K562 (cell line): ENCODE measurements around the gene CYSRT1. TPM values are rescaled to one million over a fixed set of nuclear protein-coding genes. Genes with fewer than 3 reads are reported as not detected.
A peak's percentile ranks its signal among the peaks of the same experiment; 100 is the strongest.

Experiments used
- ARID1B ChIP-seq: fragments of 450-650 bp; IDR thresholded peaks from 2 replicates; pipeline ENCODE4 v1.6.1; 2016; ENCODE audit warnings: antibody characterized with exemption, mild to moderate bottlenecking, inconsistent platforms
- ELF2 ChIP-seq: fragments of 250-450 bp; sonication (Bioruptor Pico); IDR thresholded peaks from 2 replicates; pipeline ENCODE4 v1.5.0; 2021; ENCODE audit warnings: mild to moderate bottlenecking
- ILF3 ChIP-seq: fragments of 450-650 bp; IDR thresholded peaks from 2 replicates; pipeline ENCODE4 v1.6.1; 2018; ENCODE audit warnings: antibody characterized with exemption, mild to moderate bottlenecking, moderate library complexity, borderline replicate concordance
- ILK ChIP-seq: fragments of 450-650 bp; IDR thresholded peaks from 2 replicates; pipeline ENCODE4 v1.6.1; 2016; ENCODE audit warnings: missing genetic modification characterization, low read depth, mild to moderate bottlenecking, missing compliant biosample characterization, moderate library complexity, borderline replicate concordance
- MCM5 ChIP-seq: fragments of 450-650 bp; IDR thresholded peaks from 2 replicates; pipeline ENCODE4 v1.6.1; 2016; ENCODE audit warnings: low read depth
- MCM7 ChIP-seq, 2 experiments: fragments of 450-650 bp; IDR thresholded peaks; 2 replicates each; pipeline ENCODE4 v1.6.1; 2016 to 2018
- NONO ChIP-seq, 2 experiments: fragments of 200-400 bp in 1 of 2; fragments of 450-650 bp in 1 of 2; formaldehyde crosslinking in 1 of 2; IDR thresholded peaks; 2 replicates each; pipeline ENCODE4 v1.6.1; 2017; ENCODE audit warnings: low read depth in 2 of 2, mild to moderate bottlenecking in 2 of 2, moderate library complexity in 2 of 2, low read length in 1 of 2
- PHB ChIP-seq: fragments of 250-450 bp; sonication (Bioruptor Pico); IDR thresholded peaks from 2 replicates; pipeline ENCODE4 v1.5.0; 2021
- SIRT6 ChIP-seq: IDR thresholded peaks from one replicate; pipeline ENCODE4 v1.6.1; 2012; ENCODE audit warnings: low read depth, mild to moderate bottlenecking, control low read depth, inconsistent platforms, low read length, moderate library complexity
- SIX5 ChIP-seq, 2 experiments: IDR thresholded peaks; 2 replicates each; pipeline ENCODE4 v1.6.1; 2011; ENCODE audit warnings: low read length in 2 of 2, borderline replicate concordance in 1 of 2, low read depth in 1 of 2, mild to moderate bottlenecking in 1 of 2, moderate library complexity in 1 of 2; ENCODE audit not compliant: insufficient read depth in 1 of 2
- SLC30A9 ChIP-seq: fragments of 250-450 bp; sonication (Bioruptor Pico); IDR thresholded peaks from 2 replicates; pipeline ENCODE4 v1.8.0; 2022; ENCODE audit warnings: mild to moderate bottlenecking, moderate library complexity
- STAT5A ChIP-seq: IDR thresholded peaks from 2 replicates; pipeline ENCODE4 v1.6.1; 2012; ENCODE audit warnings: low read length, inconsistent platforms, borderline replicate concordance
- ZNF224 ChIP-seq: sonication (generic); formaldehyde crosslinking; IDR thresholded peaks from 2 replicates; pipeline ENCODE4 v1.8.0; 2022; ENCODE audit warnings: mild to moderate bottlenecking, missing genetic modification reagents
- polyA plus RNA-seq, 8 experiments: library from polyadenylated mRNA; depleted of rRNA in 4 of 8; stranded (reverse) in 5 of 8; unstranded in 3 of 8; fragments of >200 nt; fragmentation: Nextera tagmentation in 2 of 8; fragmentation: Illumina TruSeq in 1 of 8; extraction: Ambion mirVana in 2 of 8; extraction: Trizol in 1 of 8; gene quantifications; 2 replicates each; pipeline versions ENCODE4 v1.2.1 to v1.2.3, GENCODE V29; 2011 to 2014; ENCODE audit warnings: inconsistent platforms in 1 of 8, missing spikeins in 1 of 8
- total RNA-seq, 7 experiments: library from RNA; depleted of rRNA in 6 of 7; stranded (reverse); fragments of >200 nt in 6 of 7; fragmentation: Illumina TruSeq in 2 of 7; extraction: Trizol in 2 of 7; gene quantifications; 2 replicates each; pipeline versions ENCODE4 v1.2.1 to v1.2.3, GENCODE V29; 2011 to 2021; ENCODE audit warnings: low replicate concordance in 1 of 7
- TF ChIP-seq, protein P1 (sequence below): fragments of 450-650 bp; IDR thresholded peaks from one replicate; pipeline ENCODE4 v1.6.1; 2018; ENCODE audit warnings: mild to moderate bottlenecking, moderate library complexity; ENCODE audit not compliant: partially characterized antibody
- TF ChIP-seq, protein P2 (sequence below): fragments of 250-450 bp; sonication (Bioruptor Pico); IDR thresholded peaks from 2 replicates; pipeline ENCODE4 v1.5.0; 2022; ENCODE audit warnings: mild to moderate bottlenecking
- TF ChIP-seq, protein P3 (sequence below): fragments of 450-650 bp; formaldehyde crosslinking; IDR thresholded peaks from 2 replicates; pipeline ENCODE4 v1.4.0; 2020; ENCODE audit warnings: mild to moderate bottlenecking, moderate library complexity
- TF ChIP-seq, protein P4 (sequence below): fragments of 250-450 bp; sonication (Bioruptor Pico); IDR thresholded peaks from 2 replicates; pipeline ENCODE4 v1.8.0; 2021; ENCODE audit warnings: borderline replicate concordance, mild to moderate bottlenecking, moderate library complexity; ENCODE audit not compliant: poor library complexity, severe bottlenecking
- TF ChIP-seq, protein P5 (sequence below): sonication (generic); formaldehyde crosslinking; IDR thresholded peaks from 2 replicates; pipeline ENCODE4 v1.8.0; 2022; ENCODE audit warnings: mild to moderate bottlenecking, missing genetic modification reagents
- TF ChIP-seq, protein P6 (sequence below): sonication (generic); formaldehyde crosslinking; IDR thresholded peaks from 2 replicates; pipeline ENCODE4 v1.9.0; 2022; ENCODE audit warnings: mild to moderate bottlenecking, missing genetic modification reagents

Gene CYSRT1
- total and polyA plus RNA-seq, 9 of the 15 experiments (the other 6 are each of a cell fraction or from before 2014, with no cell fraction given) = 0.04 to 1.4 (median 0.42) TPM; not detected in 3

DNA sequence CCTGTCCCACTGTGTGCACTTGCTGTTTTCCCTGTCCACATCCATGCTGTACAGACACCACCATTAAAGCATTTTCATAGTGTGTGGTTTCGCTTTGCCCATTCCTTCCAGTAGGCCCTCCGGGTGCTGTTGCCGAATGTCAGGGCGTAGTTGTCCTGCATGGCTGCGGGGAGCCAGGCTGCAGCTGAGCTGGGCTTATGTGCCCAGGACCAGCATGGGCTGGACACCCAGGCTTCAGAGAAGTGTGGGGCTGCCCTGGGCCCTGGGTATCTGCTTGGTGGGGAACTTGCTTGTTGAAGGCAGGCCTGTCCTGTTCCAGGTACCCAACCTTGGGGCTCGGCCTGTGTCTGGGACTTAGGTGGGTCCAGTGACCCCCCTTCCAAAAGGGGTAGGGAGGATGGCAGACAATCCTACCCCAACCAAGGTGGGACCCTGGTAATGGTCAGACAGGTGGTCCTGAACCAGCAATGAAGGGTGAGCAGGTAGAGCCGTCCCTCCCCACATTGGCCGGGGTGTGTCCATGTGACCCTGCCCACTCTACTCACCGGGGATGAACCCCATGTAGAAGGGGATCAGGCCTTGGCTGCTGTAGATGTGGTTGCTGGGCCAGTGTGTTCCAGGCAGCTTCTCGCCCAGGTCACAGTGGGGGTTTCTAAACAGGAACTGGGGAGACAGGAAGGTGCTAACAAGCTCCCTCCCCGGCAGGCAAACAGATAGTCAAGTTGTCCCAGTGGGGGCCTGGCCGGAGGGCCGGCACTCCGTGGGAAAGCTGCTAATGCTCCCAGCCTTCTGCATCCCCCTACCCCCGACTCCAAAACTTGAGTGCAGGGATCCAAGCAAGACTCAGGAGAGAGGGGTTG lies 18.9 kb downstream of the CYSRT1 start (continued):
- TF ChIP-seq, protein P1, sequence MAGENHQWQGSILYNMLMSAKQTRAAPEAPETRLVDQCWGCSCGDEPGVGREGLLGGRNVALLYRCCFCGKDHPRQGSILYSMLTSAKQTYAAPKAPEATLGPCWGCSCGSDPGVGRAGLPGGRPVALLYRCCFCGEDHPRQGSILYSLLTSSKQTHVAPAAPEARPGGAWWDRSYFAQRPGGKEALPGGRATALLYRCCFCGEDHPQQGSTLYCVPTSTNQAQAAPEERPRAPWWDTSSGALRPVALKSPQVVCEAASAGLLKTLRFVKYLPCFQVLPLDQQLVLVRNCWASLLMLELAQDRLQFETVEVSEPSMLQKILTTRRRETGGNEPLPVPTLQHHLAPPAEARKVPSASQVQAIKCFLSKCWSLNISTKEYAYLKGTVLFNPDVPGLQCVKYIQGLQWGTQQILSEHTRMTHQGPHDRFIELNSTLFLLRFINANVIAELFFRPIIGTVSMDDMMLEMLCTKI = no peak
- TF ChIP-seq, protein P2, sequence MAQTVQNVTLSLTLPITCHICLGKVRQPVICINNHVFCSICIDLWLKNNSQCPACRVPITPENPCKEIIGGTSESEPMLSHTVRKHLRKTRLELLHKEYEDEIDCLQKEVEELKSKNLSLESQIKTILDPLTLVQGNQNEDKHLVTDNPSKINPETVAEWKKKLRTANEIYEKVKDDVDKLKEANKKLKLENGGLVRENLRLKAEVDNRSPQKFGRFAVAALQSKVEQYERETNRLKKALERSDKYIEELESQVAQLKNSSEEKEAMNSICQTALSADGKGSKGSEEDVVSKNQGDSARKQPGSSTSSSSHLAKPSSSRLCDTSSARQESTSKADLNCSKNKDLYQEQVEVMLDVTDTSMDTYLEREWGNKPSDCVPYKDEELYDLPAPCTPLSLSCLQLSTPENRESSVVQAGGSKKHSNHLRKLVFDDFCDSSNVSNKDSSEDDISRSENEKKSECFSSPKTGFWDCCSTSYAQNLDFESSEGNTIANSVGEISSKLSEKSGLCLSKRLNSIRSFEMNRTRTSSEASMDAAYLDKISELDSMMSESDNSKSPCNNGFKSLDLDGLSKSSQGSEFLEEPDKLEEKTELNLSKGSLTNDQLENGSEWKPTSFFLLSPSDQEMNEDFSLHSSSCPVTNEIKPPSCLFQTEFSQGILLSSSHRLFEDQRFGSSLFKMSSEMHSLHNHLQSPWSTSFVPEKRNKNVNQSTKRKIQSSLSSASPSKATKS (CRISPR knock-in tag) = no peak
- TF ChIP-seq, protein P3, sequence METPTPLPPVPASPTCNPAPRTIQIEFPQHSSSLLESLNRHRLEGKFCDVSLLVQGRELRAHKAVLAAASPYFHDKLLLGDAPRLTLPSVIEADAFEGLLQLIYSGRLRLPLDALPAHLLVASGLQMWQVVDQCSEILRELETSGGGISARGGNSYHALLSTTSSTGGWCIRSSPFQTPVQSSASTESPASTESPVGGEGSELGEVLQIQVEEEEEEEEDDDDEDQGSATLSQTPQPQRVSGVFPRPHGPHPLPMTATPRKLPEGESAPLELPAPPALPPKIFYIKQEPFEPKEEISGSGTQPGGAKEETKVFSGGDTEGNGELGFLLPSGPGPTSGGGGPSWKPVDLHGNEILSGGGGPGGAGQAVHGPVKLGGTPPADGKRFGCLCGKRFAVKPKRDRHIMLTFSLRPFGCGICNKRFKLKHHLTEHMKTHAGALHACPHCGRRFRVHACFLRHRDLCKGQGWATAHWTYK = 0 out of 2 replicates have a peak, but pooled peaks have one; percentile 36
- TF ChIP-seq NONO (IDR thresholded peaks at IDR 0.05; ENCODE audit: low read depth in 2 of 2, low read length in 1 of 2) (no peak), SIRT6 (peak; percentile 95), ZNF224 (CRISPR knock-in tag) (0 out of 2 replicates have a peak, but pooled peaks have one; percentile 17), SIX5 (IDR thresholded peaks at IDR 0.05; ENCODE audit: borderline replicate concordance in 1 of 2, insufficient read depth in 1 of 2, low read depth in 1 of 2, low read length in 2 of 2) (no peak), PHB (peak; percentile 61; the same call in 1 of the 2 replicates), ILK (no peak), MCM7 (IDR thresholded peaks at IDR 0.05) (no peak), STAT5A (no peak), ARID1B (no peak), ELF2 (CRISPR knock-in tag) (no peak), MCM5 (no peak), ILF3 (no peak), SLC30A9 (CRISPR knock-in tag) (no peak)
- TF ChIP-seq, protein P4, sequence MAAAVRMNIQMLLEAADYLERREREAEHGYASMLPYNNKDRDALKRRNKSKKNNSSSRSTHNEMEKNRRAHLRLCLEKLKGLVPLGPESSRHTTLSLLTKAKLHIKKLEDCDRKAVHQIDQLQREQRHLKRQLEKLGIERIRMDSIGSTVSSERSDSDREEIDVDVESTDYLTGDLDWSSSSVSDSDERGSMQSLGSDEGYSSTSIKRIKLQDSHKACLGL (CRISPR knock-in tag) = no peak
- TF ChIP-seq, protein P5, sequence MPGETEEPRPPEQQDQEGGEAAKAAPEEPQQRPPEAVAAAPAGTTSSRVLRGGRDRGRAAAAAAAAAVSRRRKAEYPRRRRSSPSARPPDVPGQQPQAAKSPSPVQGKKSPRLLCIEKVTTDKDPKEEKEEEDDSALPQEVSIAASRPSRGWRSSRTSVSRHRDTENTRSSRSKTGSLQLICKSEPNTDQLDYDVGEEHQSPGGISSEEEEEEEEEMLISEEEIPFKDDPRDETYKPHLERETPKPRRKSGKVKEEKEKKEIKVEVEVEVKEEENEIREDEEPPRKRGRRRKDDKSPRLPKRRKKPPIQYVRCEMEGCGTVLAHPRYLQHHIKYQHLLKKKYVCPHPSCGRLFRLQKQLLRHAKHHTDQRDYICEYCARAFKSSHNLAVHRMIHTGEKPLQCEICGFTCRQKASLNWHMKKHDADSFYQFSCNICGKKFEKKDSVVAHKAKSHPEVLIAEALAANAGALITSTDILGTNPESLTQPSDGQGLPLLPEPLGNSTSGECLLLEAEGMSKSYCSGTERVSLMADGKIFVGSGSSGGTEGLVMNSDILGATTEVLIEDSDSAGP (CRISPR knock-in tag) = no peak
- TF ChIP-seq, protein P6, sequence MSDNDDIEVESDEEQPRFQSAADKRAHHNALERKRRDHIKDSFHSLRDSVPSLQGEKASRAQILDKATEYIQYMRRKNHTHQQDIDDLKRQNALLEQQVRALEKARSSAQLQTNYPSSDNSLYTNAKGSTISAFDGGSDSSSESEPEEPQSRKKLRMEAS (CRISPR knock-in tag) = 0 out of 2 replicates have a peak, but pooled peaks have one; percentile 27
